CD4-positive, alpha-beta T cell (primary cell): Measurements from ENCODE around the gene FAM222A. TPM values are rescaled to one million over a fixed set of nuclear protein-coding genes. Genes with fewer than 3 reads are reported as not detected.

Source experiments
- ATAC-seq: fragments of 200-7000 bp; cut with Tn5 transposase; one replicate; pipeline ENCODE4 v1.10.0; 2022; ENCODE audit warnings: mild to moderate bottlenecking; ENCODE audit not compliant: poor library complexity
- CTCF ChIA-PET: fragments of 350-600 bp; sonication (Branson Sonifier 250); formaldehyde crosslinking; loops from one replicate; lab custom pipeline; 2021; ENCODE audit warnings: antibody characterized with exemption, inconsistent platforms; lab: Charles Lee
- POLR2A ChIA-PET: fragments of 350-600 bp; sonication (Branson Sonifier 250); formaldehyde crosslinking; loops from one replicate; lab custom pipeline; 2021; ENCODE audit warnings: antibody characterized with exemption, inconsistent platforms; lab: Charles Lee
- DNase-seq, 14 experiments: peaks; one replicate each; pipeline ENCODE4 v3.0.0-alpha.2; 2013 to 2020; ENCODE audit warnings: mixed read lengths in 2 of 14
- H3K27ac ChIP-seq, 2 donors: one replicate each; pipeline versions ENCODE4 v1.5.1 to v1.7.0; 2013; ENCODE audit warnings: low read length in 2 of 2, low read depth in 1 of 2, mild to moderate bottlenecking in 1 of 2
- H3K27me3 ChIP-seq, 2 experiments: 1 replicate in 1 of 2; 2 replicates in 1 of 2; pipeline versions ENCODE4 v1.6.1 to v1.7.0; 2013; ENCODE audit warnings: low read length in 2 of 2, control low read depth in 1 of 2, mild to moderate bottlenecking in 1 of 2, moderate library complexity in 1 of 2; ENCODE audit not compliant: insufficient read depth in 2 of 2, control insufficient read depth in 1 of 2
- H3K36me3 ChIP-seq: one replicate; pipeline ENCODE4 v1.6.1; 2013; ENCODE audit warnings: low read length, control low read depth; ENCODE audit not compliant: insufficient read depth
- H3K4me1 ChIP-seq: one replicate; pipeline ENCODE4 v1.6.1; 2013; ENCODE audit warnings: low read length, control low read depth; ENCODE audit not compliant: insufficient read depth
- H3K4me3 ChIP-seq: one replicate; pipeline ENCODE4 v1.5.1; 2013; ENCODE audit warnings: mild to moderate bottlenecking, low read length, moderate library complexity
- H3K9me3 ChIP-seq, 2 experiments: 1 replicate in 1 of 2; 2 replicates in 1 of 2; pipeline versions ENCODE4 v1.6.1 to v1.7.0; 2013; ENCODE audit warnings: low read length in 2 of 2, mild to moderate bottlenecking in 2 of 2, control low read depth in 1 of 2, moderate library complexity in 1 of 2; ENCODE audit not compliant: control insufficient read depth in 1 of 2, insufficient read depth in 1 of 2
- H3K27ac Mint-ChIP-seq: one replicate; pipeline ENCODE4 v1.8.0; 2020; ENCODE audit warnings: mixed read lengths
- H3K27me3 Mint-ChIP-seq: one replicate; pipeline ENCODE4 v1.8.0; 2021; ENCODE audit warnings: mixed read lengths
- H3K36me3 Mint-ChIP-seq: one replicate; pipeline ENCODE4 v1.8.0; 2021; ENCODE audit warnings: low read depth, mixed read lengths
- H3K4me1 Mint-ChIP-seq: one replicate; pipeline ENCODE4 v1.8.0; 2021; ENCODE audit warnings: low read depth, mixed read lengths
- H3K4me3 Mint-ChIP-seq: one replicate; pipeline ENCODE4 v1.8.0; 2020; ENCODE audit warnings: mild to moderate bottlenecking, mixed read lengths
- H3K9me3 Mint-ChIP-seq: one replicate; pipeline ENCODE4 v1.8.0; 2020; ENCODE audit warnings: mixed read lengths
- CTCF ChIP-seq: fragments of 200-600 bp; IDR thresholded peaks from one replicate; pipeline ENCODE4 v1.8.0; 2022; ENCODE audit warnings: antibody characterized with exemption, mild to moderate bottlenecking
- intact Hi-C, 2 experiments: fragments of 100-400 bp; cut with DNase I in 1 of 2; cut with micrococcal nuclease in 1 of 2; formaldehyde crosslinking; loops; one replicate each; pipeline versions ENCODE4 v1.15.1 to v1.9.0; 2023 to 2025; cut with DNase I, micrococcal nuclease
- total RNA-seq, 174 experiments: library from RNA in 2 of 174; stranded (reverse) in 2 of 174; gene quantifications; one replicate each; pipeline ENCODE4 v1.2.3 and lab custom pipeline; 2021 to 2026

The FAM222A gene
- total RNA-seq, 2 experiments from 2014 or later: 1.1 to 1.7 TPM

DNA sequence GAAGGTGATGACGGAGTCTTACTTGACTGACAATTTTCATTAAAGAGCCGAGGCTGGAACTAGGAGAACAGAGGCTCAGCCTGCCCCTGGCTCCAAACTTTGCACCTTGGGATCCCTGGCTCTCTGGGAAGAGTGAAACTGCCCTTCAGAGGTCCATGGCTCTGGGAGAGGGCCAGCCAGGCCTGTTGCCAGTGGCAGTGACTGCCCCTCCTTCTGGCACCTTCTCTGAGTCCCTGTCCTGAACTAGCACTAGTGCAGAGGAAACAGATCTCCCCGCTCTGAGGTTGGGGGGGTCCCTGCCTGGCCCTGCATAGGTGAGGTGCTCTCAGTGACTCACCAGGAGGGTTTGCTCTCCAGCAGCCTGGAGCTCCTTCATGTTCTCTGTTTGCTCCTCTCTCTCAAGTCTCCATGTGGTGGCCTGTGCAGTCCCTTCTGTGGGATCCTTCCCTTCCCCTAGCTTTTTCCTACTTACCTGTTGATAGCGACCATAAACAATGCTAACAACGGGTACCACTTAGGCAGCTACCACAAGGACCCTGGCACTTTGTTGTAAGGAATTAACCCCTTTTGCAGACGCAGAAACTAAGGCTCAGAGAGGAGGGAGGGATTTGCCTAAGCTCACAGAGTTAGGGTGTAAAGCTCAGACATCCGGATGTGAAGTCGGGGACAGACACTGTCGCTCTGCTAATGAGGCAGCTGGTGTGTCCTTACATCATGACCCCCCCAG is 22.4 kb downstream of the FAM222A start:
- DNase-seq: peak in 1 of 14 experiments; percentile 12
- H3K27me3 Mint-ChIP-seq: peaks cover 35% of the 10 kb centered on the region
- H3K4me3 Mint-ChIP-seq: no peak overlapping the region
- no peak for TF ChIP-seq CTCF
- H3K27ac ChIP-seq: no peak overlapping the region
- H3K36me3 Mint-ChIP-seq: no peaks in the 10 kb centered on the region
- no peak overlapping the region for H3K4me3 ChIP-seq
- peaks cover 8 to 25% of the 10 kb centered on the region in 2 experiments for H3K27me3 ChIP-seq
- no peaks in the 10 kb centered on the region for H3K4me1 ChIP-seq
- H3K4me1 Mint-ChIP-seq: no peaks in the 10 kb centered on the region
- ChIA-PET CTCF (no interaction called here), POLR2A (no interaction called here)
- ATAC-seq: no peak
- no peaks in the 10 kb centered on the region for H3K9me3 ChIP-seq
- H3K27ac Mint-ChIP-seq: no peak overlapping the region
- H3K9me3 Mint-ChIP-seq: no peaks in the 10 kb centered on the region
- no peaks in the 10 kb centered on the region for H3K36me3 ChIP-seq
- intact Hi-C loops: no loop called here

DNA sequence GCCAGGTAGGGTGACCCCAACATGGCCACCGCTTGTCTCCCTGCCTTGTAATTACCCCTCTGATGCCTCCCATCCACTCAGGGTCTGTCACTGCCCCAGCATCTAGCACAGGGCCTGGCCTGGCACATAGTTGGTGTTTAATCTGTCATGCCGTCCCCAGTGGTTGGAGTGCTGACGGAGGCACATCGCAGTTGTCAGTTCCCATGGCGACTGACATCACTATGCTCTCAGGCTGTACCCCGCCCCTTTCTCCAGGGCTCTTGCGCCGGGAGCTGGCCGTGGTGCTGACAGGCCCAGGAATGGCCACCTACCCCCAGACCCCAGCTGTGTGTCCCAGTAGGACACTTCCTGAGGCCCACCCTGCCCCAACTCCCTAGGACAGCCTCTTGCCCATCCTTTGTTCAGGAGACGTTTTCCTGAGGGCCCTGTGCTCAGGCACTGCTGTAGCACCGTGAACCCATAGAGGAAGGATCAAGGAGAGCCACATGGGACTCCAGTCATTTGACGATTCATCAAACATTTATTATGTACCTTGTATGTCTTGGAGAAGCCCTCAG is 23.0 kb downstream of the FAM222A start:
- peak in 6 of 14 experiments; percentile 0 to 56 (median 20) for DNase-seq
- Histone ChIP-seq H3K4me3 (no peak overlapping the region), H3K27me3 (peaks cover 8 to 22% of the 10 kb centered on the region in 2 experiments), H3K27ac (no peak overlapping the region), H3K4me1 (no peaks in the 10 kb centered on the region), H3K9me3 (no peaks in the 10 kb centered on the region), H3K36me3 (no peaks in the 10 kb centered on the region)
- no peak overlapping the region for H3K27ac Mint-ChIP-seq
- ChIA-PET CTCF (no interaction called here), POLR2A (no interaction called here)
- H3K4me3 Mint-ChIP-seq: no peak overlapping the region
- H3K27me3 Mint-ChIP-seq: peaks cover 35% of the 10 kb centered on the region
- H3K9me3 Mint-ChIP-seq: no peaks in the 10 kb centered on the region
- peak; percentile 37 for ATAC-seq
- H3K36me3 Mint-ChIP-seq: no peaks in the 10 kb centered on the region
- no peak for TF ChIP-seq CTCF
- intact Hi-C loops: no loop called here
- H3K4me1 Mint-ChIP-seq: no peaks in the 10 kb centered on the region

DNA sequence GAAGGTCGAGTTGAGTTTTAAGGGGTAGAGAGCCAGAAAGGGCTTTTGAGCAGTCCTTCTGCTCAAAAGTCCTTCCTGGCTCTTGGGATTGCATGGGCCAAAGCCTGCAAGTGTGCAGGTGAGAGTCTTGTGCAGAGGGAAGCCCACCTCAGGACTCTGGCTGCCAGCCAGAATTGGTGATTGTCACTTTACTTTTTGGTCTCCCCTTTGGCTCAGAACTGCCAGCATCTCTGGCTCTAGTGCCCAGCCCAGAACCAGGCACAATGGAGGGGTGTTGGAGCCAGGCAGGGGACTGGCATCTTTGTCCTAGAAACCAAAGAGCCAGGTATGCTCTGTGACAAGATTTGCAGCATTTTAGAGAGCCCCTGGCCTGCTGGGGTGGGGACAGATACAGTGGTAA is 23.5 kb downstream of the FAM222A start:
- no peaks in the 10 kb centered on the region for H3K9me3 ChIP-seq
- no peaks in the 10 kb centered on the region for H3K4me1 Mint-ChIP-seq
- peaks cover 35% of the 10 kb centered on the region for H3K27me3 Mint-ChIP-seq
- TF ChIP-seq CTCF: no peak
- no peak overlapping the region for H3K27ac ChIP-seq
- H3K36me3 ChIP-seq: no peaks in the 10 kb centered on the region
- no peaks in the 10 kb centered on the region for H3K9me3 Mint-ChIP-seq
- H3K4me1 ChIP-seq: no peaks in the 10 kb centered on the region
- intact Hi-C loops: no loop called here
- DNase-seq: peak in 1 of 14 experiments; percentile 14
- no peak overlapping the region for H3K4me3 ChIP-seq
- H3K36me3 Mint-ChIP-seq: no peaks in the 10 kb centered on the region
- ATAC-seq: no peak
- H3K27me3 ChIP-seq: peaks cover 8 to 19% of the 10 kb centered on the region in 2 experiments
- CTCF ChIA-PET: no interaction called here
- no peak overlapping the region for H3K27ac Mint-ChIP-seq
- H3K4me3 Mint-ChIP-seq: no peak overlapping the region
- POLR2A ChIA-PET: no interaction called here
